GM19468 (cell line): Measurements from ENCODE around the gene MMP7.
A peak's percentile ranks its signal among the peaks of the same experiment; 100 is the strongest.

ENCODE experiments used
- ATAC-seq: cut with Tn5 transposase; IDR thresholded peaks from one replicate; pipeline ENCODE4 v1.9.1; 2021; ENCODE audit warnings: mild to moderate bottlenecking, moderate library complexity, moderate number of reproducible peaks; ENCODE audit not compliant: unreplicated experiment; ENCODE audit errors: extremely low read depth

Gene MMP7

GRCh38 chr11:102497061-102497460 lies 33.5 kb downstream of the MMP7 start:
- ATAC-seq: no peak

- peak; percentile 66 for ATAC-seq
Observed at GRCh38 chr11:102495161-102496042, 35.1 kb downstream of the MMP7 start.

GRCh38 chr11:102494216-102494615 lies 36.3 kb downstream of the MMP7 start:
- ATAC-seq: no peak

- no peak for ATAC-seq
Observed at GRCh38 chr11:102493524-102493923, 37.0 kb downstream of the MMP7 start.

- ATAC-seq: no peak
Observed at GRCh38 chr11:102491969-102492368, 38.6 kb downstream of the MMP7 start.

DNA sequence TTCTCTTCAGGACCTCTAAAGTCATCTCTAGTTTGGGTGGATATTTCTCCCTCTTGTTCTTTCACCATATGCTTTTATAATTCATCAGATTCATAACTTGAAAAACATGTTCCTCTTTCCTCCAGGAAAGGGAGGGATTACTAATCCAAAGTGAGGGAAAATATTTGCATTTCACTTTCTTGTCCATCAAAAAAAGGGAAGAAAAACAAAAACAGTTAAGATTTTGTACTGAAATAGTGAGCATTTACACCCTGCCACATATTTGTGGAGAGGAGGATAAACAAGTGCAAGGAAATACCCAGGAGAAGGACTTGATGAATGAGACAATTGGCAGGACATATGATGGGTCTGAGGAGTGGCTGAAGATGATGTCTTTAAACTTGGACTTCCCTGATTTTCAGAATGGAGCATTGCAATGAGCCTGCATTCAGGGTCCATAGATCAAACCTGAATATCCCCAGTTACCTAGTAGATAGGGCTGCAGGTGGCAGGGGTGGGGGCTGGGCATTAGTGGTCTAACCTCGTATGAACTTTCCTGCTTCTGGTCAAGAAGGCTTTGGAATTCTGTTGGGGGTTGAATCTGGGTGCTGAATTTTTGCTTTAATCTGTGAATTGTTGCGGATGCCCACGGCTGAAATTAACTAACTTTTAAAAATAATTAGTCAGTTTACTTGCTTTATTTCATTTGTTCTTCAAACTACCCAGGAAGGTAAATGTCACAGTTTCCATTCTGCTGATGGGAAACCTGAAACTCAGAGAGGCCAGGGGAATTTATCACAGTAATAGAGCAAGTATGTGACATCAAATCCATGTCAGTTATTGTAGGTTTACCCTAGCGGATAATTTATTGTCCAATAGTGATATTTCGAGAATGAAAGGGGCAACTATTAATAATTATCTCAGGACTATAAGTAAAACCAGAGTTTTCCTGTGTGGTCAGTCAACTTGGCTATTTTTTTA lies 41.1 kb downstream of the MMP7 start:
- ATAC-seq: no peak

GRCh38 chr11:102488208-102488607 lies 42.3 kb downstream of the MMP7 start:
- peak; percentile 84 for ATAC-seq

- ATAC-seq: no peak
Observed at GRCh38 chr11:102487214-102487613, 43.3 kb downstream of the MMP7 start.

GRCh38 chr11:102486584-102486983 lies 44.0 kb downstream of the MMP7 start:
- no peak for ATAC-seq

DNA sequence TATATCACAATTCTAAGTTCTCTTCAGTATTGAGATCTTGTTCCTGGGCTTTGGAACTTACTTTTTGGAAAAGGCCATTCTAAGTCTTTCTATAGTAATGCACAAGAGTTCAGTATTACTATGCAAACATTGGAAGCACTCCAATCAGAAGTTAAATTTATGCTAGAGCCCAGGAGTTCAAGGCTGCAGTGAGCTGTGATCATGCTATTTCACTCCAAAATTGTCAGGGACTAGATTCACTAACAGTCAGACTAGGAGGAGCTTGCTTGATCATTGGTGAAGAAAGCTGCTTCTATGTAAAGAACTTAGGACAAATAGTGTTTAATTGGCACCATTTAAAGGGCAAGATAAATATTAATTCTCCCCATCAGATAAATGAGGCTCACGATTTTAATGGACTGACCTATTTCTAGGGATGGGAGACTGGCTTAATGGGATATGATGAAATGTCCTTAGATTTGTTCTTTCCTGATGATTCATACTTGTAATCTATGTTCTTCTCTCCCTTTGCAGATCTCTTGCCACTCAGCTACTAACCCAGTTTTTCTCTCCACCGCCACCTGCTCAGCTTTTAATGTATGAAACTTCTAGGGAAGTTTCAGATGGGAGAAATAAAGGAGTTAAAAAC lies 45.3 kb downstream of the MMP7 start:
- ATAC-seq: no peak

DNA sequence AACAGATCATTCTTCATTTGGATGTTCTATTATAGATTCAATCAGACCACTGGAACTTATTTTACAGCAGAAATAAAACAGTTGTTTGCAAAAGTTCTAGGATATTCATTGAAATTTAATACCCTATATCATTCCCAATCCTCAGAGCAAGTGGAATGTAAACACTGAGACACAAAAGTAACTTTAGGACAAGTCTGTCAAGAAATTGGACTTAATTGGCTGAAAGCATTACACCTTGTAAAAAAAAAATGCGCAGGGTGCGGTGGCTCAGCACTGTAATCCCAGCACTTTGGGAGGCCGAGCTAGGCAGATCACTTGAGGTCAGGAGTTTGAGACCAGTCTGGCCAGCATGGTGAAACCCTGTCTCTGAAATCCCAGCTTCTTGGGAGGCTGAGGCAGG lies 48.1 kb downstream of the MMP7 start:
- ATAC-seq: no peak

- ATAC-seq: no peak
Observed at GRCh38 chr11:102479733-102480132, 50.8 kb downstream of the MMP7 start.

DNA sequence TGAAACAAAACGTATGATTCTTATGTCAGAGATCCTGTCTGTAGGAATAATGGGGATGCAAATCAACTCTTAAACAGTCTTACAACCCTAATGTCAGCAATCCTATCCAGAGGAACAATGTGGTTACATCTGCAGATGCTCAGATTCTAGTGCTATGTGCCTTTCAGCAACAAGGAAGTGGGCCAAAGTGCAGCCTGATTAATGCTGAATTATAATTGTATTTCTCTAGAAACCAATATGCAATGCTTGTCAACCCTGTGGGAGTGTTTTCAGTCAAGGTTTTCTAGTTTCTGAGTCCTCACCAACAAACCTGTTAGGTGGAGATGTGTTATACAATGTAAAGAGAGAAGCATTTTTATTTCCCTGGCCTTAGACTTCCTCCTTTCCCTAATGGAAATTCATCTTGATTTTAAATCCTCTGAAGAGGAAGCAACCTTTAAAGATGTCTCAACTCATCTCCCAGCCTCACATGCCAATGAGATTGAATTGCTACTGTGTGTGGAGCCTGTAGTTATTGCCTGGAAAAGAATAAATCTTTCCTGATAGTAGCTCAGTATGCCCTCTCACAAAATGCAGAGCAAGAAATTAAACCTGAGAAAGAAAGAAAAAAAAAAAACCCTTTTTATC lies 51.8 kb downstream of the MMP7 start:
- no peak for ATAC-seq

GRCh38 chr11:102476812-102477211 lies 53.7 kb downstream of the MMP7 start:
- no peak for ATAC-seq

- ATAC-seq: no peak
Observed at GRCh38 chr11:102476069-102476468, 54.5 kb downstream of the MMP7 start.

DNA sequence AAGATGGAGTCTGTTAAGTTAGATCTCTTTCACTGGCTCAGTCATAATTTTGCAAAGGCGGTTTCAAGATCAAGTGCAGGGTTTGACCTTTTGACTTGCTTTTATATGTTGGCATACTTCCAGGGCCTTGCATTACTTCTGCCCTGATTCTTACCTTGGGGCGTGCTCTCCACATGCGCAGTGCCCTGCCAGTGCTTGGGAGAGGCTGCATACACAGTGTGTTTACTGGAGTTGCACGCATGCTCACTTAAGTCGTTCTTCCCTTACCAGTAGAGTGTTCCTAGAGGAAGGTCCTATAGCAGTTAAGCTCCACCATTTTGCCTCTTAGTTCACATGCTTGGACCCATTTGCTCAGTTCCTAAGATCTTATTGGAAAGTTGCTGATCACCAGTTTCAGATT lies 57.0 kb downstream of the MMP7 start:
- ATAC-seq: no peak

DNA sequence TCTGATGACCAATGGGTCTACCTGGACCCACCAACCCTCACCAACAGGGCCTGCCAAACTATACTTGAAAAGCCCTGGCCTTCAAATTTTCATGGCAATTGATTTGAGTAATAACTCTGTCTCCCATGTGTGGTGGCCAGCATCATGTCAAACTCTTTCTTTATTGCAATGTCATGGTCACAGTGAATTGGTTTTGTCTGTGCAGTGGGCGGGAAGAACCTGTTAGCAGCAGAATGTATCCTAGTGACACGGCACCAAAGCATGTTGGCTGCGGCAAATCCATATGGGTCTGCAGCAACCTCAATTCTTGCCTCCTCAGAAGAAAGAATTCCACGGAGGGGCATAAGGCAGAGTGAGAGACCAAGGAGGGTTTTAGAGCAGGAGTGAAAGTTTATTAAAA lies 58.4 kb downstream of the MMP7 start:
- ATAC-seq: no peak

DNA sequence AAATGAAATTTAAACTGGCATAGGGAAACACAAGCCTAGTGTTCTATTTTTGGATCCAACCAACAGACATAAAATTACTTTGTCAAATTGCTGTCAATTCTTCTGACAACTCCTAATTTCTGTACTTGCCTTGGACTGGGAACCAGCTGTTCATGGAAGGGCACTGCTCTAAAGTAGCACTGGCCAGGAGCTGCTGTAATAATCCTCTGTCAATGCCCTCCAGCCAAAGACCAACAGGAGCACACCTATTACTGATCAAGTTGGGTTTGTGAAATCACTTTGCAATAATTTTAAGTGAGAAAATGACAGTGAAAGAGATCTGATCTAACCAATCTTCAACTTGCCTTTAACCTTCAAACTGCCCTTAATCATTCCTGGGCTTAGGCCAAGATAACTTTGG lies 59.1 kb downstream of the MMP7 start:
- ATAC-seq: no peak
